RPMI7951 (cell line): ENCODE measurements around the gene TRNP1. TPM values are rescaled to one million over a fixed set of nuclear protein-coding genes. Genes with fewer than 3 reads are reported as not detected.

Experiments used
- DNase-seq: peaks from one replicate; pipeline ENCODE4 v3.0.0-alpha.2; 2012; ENCODE audit warnings: low read depth
- total RNA-seq: library from RNA; depleted of rRNA; stranded (reverse); fragments of >200 nt; shearing (Covaris generic); gene quantifications from 2 replicates; pipeline ENCODE4 v1.2.3, GENCODE V29; 2014

The TRNP1 gene
- total RNA-seq, 1 experiment from 2014 or later: 4.6 TPM

- peak; percentile 85 for DNase-seq
Measured at GRCh38 chr1:27026621-27027574, 33.4 kb downstream of the TRNP1 start.

GRCh38 chr1:27027575-27028250 lies 34.2 kb downstream of the TRNP1 start:
- no peak for DNase-seq

- DNase-seq: no peak
Measured at GRCh38 chr1:27029517-27029916, 36.0 kb downstream of the TRNP1 start.

GRCh38 chr1:27031235-27032118 lies 38.0 kb downstream of the TRNP1 start:
- DNase-seq: peak; percentile 83

- DNase-seq: no peak
Measured at GRCh38 chr1:27032119-27032461, 38.6 kb downstream of the TRNP1 start.

GRCh38 chr1:27033043-27033746 lies 39.7 kb downstream of the TRNP1 start:
- DNase-seq: no peak

GRCh38 chr1:27035344-27035743 lies 41.9 kb downstream of the TRNP1 start:
- no peak for DNase-seq

- no peak for DNase-seq
Measured at GRCh38 chr1:27036718-27037117, 43.2 kb downstream of the TRNP1 start.

- DNase-seq: no peak
Measured at GRCh38 chr1:27037518-27037917, 44.0 kb downstream of the TRNP1 start.

- no peak for DNase-seq
Measured at GRCh38 chr1:27038020-27038419, 44.5 kb downstream of the TRNP1 start.

- DNase-seq: no peak
Measured at GRCh38 chr1:27042670-27043069, 49.2 kb downstream of the TRNP1 start.

- peak; percentile 71 for DNase-seq
Measured at GRCh38 chr1:27044613-27045151, 51.2 kb downstream of the TRNP1 start.

GRCh38 chr1:27045973-27046558 lies 52.6 kb downstream of the TRNP1 start:
- peak; percentile 52 for DNase-seq

- no peak for DNase-seq
Measured at GRCh38 chr1:27047914-27048313, 54.4 kb downstream of the TRNP1 start.

- DNase-seq: no peak
Measured at GRCh38 chr1:27049100-27049499, 55.6 kb downstream of the TRNP1 start.

- DNase-seq: no peak
Measured at GRCh38 chr1:27049607-27050006, 56.1 kb downstream of the TRNP1 start.
